Hypothalamus (tissue), 51 donors: Measurements from ENCODE around the gene ZSWIM6.

Experiments used
- DNase-seq, 51 donors: peaks; one replicate each; lab custom pipeline; 2025; lab: John Stamatoyannopoulos, UW

The ZSWIM6 gene

DNA sequence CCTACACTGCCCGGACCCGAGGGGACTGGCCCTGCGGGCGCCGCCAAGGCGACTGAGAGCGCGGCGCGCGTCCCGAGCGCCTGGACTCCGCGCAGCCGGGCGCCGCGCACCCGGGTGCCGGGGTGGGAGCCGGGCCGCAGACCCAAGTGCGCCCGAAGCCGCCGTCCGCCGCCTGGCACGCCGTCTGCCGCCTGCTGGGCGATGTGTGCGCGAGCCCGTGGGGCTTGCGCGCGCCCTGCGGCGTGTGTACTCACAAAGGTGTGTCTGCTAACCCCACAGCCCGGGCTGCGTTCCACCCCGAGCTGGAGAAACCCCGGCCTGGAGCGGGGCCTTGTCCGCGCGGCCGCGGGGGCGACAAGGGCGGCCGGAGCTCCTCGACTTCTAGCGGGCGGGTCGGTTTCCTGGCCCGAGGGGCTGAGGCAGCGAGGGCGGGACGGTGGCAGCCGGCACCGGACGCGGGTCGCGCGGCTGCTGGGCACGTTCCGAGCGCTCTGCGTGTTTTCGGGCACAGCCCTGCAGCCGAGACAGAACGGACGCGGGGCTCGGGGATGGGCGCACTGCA is 1.1 kb upstream of the ZSWIM6 start:
- DNase-seq, result peak in 46 of 51 donors; percentile 32 to 93 (median 66)

DNA sequence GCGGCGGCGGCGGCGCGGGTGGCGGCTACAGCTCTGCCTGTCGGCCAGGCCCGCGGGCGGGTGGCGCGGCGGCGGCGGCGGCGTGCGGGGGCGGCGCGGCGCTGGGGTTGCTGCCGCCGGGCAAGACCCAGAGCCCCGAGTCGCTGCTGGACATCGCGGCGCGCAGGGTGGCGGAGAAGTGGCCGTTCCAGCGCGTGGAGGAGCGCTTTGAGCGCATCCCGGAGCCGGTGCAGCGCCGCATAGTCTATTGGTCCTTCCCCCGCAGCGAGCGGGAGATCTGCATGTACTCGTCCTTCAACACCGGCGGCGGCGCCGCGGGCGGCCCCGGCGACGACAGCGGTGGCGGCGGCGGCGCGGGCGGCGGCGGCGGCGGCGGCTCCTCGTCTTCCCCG is 296 bp downstream of the ZSWIM6 start:
- DNase-seq, result peak in 6 of 51 donors; percentile 38 to 63 (median 50)

DNA sequence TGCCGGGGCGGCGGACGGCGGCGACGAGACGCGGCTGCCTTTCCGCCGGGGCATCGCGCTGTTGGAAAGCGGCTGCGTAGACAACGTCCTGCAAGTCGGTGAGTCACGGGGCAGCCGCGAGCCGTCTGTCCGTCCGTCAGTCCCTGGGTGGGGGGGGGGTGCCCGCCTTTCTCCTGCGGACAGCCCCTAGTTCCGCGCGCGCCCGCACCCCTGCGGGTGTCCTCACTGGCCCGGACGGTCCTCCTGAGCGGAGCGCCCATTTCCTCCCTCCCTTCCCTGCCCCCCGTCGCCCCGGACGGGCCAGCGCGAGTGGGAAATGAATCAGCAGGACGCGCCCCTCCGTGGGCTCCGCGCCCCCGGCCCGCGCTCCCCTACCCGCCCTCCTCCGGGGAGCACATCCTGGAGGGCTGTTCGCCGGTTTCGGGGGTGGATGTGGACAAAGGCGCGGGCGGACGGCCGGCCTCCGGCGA is 828 bp downstream of the ZSWIM6 start:
- DNase-seq, result peak in 24 of 51 donors; percentile 21 to 63 (median 44)

DNA sequence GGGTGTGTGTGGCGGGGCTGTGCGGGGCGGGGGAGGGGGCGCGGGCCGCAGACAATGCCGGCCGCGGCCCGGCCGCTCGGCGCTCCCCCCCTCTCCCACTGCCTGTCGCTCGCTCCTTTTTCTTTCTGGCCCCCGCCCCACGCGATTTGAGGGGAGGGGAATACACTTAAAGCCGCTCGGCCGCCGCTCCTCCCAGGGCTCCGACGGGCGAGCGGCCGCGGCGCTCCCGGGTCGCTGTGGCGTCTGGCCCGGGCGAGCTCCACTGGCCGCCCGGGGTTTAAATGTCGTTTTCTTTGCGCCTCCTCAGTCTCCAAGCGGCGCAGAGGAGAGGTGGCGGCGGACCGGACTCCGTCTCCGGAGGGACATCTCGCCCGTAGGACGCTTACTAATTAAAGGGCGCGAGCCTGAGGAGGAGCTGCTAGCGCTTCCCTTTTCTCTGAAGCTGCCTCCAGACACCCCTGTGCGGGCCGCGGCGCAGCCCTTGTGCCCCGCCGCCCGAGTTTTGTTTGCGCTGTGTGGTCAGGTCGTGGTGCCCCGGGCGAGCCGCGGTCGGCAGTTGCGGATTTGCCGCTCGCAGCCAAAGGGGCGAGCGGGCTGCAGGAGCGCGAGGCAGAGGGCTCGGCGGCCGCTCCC is 1.4 kb downstream of the ZSWIM6 start:
- DNase-seq, result peak in 21 of 51 donors; percentile 20 to 69 (median 51)

DNA sequence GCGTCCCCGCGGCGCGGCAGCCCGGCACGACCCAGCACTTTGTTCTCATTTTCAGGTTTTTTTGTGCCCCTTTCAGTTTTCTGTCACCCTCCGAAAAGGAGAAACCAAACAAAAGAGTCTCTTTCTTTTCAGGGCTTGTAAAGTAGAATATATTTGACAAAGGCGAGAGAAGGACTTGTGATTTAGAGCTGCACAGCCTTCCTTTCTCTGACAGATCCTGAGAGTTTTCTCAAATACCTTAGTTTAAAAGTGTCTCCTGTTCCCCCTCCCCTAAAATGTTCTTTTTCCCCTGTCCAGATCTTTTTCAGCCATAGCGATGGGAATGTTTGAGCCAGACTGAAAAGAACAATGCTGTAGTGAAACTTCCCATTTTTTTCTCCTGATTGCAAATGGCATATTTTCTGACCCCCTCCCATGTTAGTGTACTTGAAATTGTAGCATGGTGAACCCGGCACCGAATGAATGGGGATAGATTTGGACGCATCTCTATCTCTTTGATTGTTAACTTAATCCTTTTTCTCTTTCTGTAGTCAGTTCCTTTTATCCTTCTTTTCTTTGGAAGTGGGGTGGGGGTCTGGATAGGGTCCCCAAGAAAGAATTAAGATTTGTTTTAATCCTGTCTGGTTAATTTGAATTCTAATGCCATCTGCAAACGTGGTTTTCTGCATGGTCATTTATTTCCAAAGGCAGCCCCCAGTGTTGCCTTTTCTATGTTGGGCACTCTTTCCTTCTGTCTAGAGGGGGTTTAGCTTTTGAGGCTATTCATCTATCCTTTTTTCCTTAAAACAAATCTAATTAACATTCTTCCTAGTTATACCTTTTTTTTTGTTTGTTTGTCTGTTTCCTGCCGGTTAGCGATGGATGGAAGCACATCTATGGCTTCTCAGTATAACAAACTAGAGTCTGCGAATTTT is 2.2 kb downstream of the ZSWIM6 start:
- no peak for DNase-seq

DNA sequence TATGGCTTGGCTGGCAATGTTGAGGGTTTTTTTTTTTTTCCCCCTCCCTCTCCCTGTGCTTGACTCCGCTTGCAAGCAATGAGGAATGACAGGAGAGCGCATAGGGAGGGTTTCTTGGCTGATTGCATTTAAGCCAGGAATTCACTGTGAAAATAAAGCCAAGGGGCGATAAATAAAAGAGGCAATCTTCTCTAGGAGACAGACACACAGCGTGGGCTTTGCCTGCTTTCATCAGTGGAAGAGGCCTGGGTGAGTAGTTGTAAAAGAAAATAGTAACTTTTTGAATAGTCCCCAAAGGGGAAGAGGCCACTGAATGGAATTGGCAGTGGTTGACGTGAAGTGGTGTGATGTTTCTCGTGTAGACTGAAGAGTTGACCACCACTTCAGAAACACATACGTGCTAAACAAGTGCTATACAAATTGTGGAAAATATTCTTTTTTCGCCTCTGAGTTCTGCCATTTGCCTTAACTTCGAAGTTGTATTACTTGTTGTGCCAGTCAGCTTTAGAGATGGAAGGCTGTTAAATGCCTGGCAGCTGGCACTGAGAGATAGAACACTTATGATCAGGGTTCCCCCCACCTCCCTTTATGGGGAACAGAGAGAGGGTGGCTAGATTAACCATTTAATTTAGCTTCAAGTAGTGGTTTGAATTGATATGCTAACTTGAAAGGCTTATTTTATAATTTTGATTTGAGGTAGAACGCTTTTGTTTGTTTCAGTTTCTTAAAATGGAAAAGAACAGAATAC is 3.0 kb downstream of the ZSWIM6 start:
- peak in 2 of 51 donors; percentile 37 to 49 for DNase-seq

DNA sequence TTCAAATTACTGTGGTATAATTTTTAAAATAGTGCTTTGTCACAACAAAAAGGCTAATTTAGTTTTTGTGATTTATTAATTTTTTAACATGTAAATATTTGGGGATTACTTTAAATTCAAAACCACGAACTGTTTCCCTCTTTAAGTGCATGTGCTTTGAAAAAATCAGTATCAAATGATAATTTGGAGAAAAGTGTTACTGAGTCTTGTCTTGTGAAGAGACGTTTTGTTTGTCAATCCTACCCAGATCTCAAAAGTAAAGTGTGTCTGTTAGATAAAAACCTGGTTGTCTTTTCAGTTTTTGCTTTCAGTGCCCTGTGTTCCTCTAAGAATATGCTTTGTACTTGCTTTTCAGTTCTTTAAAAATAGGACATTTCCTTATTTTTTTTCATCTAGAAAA is 7.7 kb downstream of the ZSWIM6 start:
- no peak for DNase-seq

DNA sequence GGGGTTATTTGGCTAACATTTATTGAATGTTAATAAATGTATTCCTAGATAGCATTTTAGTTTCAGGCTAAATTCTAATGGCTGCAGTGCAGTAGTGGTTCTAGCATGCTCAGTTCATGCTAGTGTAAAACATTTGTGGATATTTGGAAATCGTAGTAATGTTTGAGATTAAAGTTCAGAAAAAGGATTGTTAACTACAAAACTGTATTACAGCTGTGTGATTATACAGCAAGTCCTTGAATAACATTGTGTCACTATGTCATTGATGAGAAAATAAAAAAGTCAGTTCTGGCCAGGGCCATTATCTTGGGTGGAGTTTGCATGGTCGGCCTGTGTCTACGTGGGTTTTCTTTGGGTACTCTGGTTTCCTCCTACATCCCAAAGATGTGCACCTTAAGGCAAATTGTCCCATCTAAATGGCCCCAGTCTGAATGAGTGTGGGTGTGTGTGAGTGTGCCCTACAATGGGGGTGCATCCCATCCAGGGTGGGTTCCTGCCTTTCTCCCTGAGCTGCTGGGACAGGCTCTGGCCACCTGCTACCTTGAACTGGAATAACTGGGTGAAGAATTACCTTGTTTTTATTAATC is 8.8 kb downstream of the ZSWIM6 start:
- DNase-seq, result no peak

DNA sequence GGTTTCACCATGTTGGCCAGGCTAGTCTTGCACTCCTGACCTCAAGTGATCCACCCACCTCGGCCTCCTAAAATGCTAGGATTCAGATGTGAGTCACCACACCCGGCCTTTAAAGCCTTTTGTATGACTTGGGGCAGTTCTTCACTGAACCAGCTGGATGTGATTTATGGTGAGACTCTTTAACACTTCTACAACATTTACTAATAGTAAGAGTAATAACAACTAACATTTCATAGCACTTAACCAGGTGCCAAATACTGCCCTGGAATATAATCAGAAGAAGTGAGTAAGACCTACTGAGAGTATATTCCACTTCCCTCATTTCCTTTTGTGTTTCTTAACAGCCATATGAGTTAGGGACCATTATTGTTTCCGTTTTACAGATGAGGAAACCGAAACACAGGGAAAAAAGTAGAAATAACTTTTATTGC is 10.0 kb downstream of the ZSWIM6 start:
- DNase-seq, result no peak

DNA sequence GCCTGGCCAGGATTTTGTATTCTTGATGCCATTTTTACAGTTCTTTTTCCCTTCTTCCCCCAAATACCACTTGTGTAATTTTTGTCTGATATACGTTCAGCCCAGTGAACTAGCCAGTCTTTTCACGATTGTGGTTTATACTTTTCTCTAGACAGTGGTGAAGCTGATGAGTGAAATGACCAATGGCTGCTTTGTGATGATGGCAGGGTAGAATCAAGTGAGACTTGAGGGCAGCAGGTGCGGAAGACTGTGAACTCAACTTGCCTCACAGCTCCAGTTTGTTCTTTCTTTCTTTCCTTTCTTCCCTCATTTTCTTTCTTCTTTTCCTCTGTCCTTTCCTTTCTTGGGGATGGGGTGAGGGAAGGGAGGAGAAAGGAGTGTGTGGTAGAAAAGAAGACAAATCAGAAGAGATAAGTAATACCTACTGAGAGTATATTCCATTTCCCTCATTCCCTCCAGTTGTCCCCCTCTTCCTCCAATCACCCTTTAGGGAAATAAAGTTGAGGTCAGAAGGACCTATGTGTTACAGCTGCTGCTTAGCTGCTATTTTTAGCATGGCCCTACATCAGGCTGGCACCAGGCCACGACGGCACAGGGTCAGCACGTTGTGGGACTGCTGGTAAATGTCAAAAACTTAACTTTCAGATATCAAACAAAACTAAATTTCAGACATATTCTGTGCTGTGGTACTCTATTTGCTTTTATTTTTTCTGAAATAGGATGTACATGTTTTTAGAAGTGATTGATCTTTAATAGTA is 12.3 kb downstream of the ZSWIM6 start:
- peak in 1 of 51 donors; percentile 16 for DNase-seq

DNA sequence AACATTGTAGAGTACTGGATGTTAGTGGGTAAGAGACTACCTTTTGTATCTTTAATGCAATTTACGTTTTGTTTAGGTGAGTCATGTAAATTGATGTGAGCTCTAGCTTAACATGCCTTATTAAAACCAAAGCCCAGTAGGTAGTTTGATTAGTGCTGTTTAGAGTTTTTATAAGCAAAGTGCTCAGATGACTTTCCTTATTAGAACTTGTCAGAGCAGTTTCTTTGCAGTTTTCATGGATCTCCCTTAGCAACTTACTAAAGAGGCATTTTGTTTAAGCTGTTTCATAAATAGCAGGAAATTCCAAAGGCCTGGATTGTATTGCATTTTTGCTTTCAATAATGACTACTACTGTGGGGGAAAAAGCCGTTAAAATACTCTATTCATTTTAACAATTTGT is 14.5 kb downstream of the ZSWIM6 start:
- DNase-seq, result no peak

DNA sequence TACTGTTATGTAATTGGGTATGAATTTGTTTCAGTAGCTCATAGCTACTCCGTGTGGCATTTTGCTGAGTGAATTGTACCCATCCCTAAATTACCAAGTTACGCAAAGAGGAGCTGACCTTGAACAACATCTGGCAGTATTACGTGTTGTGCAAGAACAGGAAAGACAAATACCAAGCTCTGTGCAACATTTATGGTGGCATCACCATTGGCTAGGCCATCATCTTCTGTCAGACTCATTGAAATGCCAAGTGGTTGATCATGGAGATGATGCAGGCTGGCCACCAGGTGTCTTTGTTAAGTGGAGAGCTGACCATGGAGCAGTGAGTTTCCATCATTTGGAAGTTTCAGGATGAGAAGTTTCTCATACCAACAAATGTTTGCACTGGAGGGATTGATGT is 15.0 kb downstream of the ZSWIM6 start:
- no peak for DNase-seq

DNA sequence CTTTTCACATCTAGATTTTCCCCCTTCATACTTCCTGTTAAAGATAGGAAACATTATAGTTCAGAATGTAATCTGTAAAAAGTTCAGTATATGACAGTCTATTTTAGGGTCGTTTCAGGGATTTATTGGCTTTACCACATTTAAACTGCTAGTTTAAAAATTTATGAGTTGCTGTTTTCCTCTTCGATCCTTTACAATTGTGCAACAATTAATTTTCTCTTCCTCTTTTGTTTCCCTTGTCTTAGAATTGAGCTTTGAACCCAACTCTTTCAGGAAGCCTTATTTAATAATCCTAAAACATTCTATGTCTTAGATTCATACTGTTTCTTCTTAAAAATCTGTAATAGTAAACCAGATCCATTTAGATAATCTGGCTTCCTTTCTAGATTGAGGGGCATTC is 16.4 kb downstream of the ZSWIM6 start:
- DNase-seq, result no peak

DNA sequence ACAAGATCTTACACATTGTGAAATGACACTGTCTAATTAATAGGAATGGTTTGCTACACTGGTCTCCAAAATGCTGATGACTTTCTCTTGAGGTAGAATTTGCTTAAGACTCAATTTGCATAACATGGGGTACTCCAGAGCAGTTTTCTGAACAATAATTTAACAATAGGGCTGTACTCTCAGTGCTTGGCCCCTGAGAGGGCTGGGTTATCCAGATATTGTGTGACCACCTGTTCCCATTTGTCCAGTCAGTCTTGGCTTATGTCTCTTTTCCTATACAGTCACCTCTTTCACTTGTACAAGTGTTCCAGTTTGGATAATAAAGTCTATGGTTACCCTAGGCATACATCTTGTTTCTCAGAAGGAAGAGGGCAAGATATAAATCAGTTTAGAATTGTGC is 17.9 kb downstream of the ZSWIM6 start:
- DNase-seq, result no peak

DNA sequence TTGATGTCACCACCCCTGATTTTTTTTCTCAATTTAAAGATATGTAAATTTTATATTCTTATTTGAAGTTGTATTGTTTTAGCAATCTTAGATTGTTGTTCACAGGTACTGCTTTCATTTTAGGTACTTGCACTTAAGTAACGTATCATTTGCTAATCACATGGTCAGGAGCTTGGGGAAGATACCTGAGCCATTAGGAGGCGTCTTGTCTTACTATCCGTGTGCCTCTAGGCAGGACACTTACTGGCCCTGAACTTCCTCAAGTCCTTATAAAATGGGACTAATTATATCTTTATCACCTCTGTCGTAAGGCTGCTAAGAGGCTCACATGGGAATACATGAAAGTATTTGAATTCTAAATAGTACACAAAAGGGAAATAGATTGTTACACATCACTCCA is 18.5 kb downstream of the ZSWIM6 start:
- no peak for DNase-seq

DNA sequence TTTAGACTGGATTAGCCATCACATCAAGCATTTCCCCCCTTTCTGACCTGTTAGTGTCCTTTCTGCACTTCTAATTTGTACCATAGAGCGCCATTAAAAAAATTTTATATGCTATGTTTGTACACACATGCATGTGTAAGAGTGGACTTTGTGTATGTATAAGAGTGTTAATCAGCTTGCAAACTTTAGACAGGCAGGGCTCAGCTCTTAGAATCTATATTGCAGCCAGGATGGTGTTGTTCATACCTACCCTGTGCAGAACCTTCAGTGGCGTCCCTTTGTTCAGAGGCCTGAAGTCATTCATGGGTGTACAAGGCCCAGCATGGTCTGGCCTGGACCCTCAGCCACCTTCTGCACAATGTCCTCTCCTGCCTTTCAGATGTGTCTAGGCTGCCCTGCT is 19.7 kb downstream of the ZSWIM6 start:
- DNase-seq, result no peak

DNA sequence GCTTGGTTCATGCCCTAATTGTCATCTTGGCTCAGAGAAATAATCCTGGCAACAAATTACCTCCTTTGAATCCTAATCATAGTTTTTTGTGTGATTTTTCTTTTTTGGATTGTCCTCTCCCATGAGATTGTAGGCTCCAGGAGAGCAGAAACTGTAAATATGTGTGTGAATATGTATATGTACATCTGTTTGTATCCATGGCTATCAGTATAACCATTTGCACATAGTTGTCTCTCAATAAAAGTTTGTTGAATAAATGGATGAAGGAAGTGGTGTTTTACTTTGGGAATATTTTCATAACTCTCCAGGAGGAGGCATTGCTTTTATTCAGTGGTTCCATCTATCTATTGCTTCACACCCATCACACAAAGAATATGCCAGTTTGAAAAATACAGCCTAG is 20.1 kb downstream of the ZSWIM6 start:
- DNase-seq, result no peak

DNA sequence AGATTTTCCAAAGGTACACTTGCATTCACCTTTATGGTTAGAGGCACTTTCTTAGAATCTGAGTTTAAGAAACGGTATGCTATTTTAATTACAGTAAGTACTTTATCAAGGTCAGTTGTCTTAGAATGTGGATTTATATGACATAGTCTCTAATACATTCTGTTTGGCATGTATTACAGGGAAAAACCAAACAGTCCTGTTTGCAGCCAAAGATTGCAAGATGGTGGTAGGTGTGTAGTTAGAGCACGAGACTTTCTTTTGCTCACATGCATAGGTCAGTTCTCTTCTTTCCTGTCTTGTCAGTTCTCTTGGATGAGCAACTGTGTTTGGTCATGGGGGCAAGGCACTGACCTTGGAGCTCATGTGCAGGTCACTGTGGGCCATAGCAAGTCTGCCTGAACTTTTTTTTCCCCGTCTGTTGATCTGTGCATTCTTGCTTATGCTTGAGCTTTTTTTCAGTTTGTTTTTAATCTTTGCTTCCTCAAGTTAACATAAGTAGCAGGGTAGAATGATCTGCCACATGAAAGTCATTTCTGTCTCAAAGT is 20.6 kb downstream of the ZSWIM6 start:
- no peak for DNase-seq

DNA sequence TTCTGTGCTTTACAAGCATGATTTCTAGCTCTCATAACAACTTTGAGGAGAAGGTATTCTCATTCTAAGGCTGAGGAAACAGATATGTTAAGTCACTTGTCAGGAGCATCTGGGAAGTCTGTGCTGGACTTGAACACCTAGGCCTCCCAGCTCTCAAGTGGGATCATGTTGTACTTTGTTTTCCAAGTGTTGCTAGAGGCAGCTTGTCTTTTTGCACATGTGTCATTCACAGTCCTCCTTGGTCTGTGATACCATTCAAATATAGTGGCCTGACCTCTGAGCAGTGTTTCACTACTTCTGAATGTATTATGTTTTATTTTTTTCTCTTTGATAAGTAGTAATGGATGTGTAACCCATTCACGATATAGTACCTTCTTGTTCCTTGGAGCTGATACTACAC is 21.2 kb downstream of the ZSWIM6 start:
- no peak for DNase-seq
